ENCODE results near the gene PCDHGA1.

PCDHGA1 gene

GRCh38 chr5:141518618-141519015 lies 188.3 kb downstream of the PCDHGA1 start:
- H2BK120ac ChIP-seq (ENCODE audit: low read depth, low read length): no peak overlapping the region
- no peaks in the 10 kb centered on the region for H3K79me1 ChIP-seq (ENCODE audit: low read depth, low read length)
- H2AK5ac ChIP-seq (ENCODE audit: low read depth, low read length): no peak overlapping the region
- no peak overlapping the region for H2BK12ac ChIP-seq (ENCODE audit: low read length)
- no peak overlapping the region for H3K4me2 ChIP-seq (ENCODE audit: insufficient read depth, low read length, poor library complexity, severe bottlenecking)
- H3K4ac ChIP-seq (ENCODE audit: low read length): no peak overlapping the region
- H3K9me3 ChIP-seq (replicated peaks in 1 of 2; ENCODE audit: control insufficient read depth in 2 of 2, insufficient read depth in 1 of 2, low read depth in 1 of 2, low read length in 2 of 2): peaks cover 0 to 30% of the 10 kb centered on the region in 2 donors
- no peak overlapping the region for H4K8ac ChIP-seq (ENCODE audit: low read depth, low read length)
- no peak overlapping the region for H3K27ac ChIP-seq (replicated peaks; ENCODE audit: low read length)
- peaks cover 31 to 40% of the 10 kb centered on the region in 2 donors for H3K4me1 ChIP-seq (ENCODE audit: control insufficient read depth in 2 of 2, insufficient read depth in 1 of 2, low read depth in 1 of 2, low read length in 2 of 2)
- peak overlapping the region; percentile 5 for H3K18ac ChIP-seq (ENCODE audit: low read length)
- no peak overlapping the region for H4K91ac ChIP-seq (ENCODE audit: low read depth, low read length, poor library complexity)
- no peak overlapping the region for H2BK5ac ChIP-seq (ENCODE audit: low read length)
- H2BK15ac ChIP-seq (ENCODE audit: low read length): no peak overlapping the region
- H3K36me3 ChIP-seq (replicated peaks in 1 of 2; ENCODE audit: control insufficient read depth in 2 of 2, insufficient read depth in 2 of 2, low read length in 2 of 2): peaks cover 13 to 78% of the 10 kb centered on the region in 2 donors
- H3K27me3 ChIP-seq (ENCODE audit: control insufficient read depth in 3 of 3, insufficient read depth in 3 of 3, low read depth in 1 of 3, low read length in 3 of 3): no peaks in the 10 kb centered on the region
- H3K14ac ChIP-seq (ENCODE audit: low read length): no peak overlapping the region
- H3K4me3 ChIP-seq (ENCODE audit: low read length in 2 of 2): no peak overlapping the region
- no peak overlapping the region for H3K9ac ChIP-seq (ENCODE audit: low read depth, low read length, poor library complexity)
- DNase-seq (ENCODE audit: low spot score): no peak
- H3K23ac ChIP-seq (ENCODE audit: low read depth, low read length, poor library complexity): no peak overlapping the region
- WGBS, 2 donors (ENCODE audit: extremely low coverage in 2 of 2, insufficient read length in 2 of 2, insufficient replicate concordance in 1 of 2): no CpG with 5 or more reads among the region's 1 CpG
- no peak overlapping the region for H2AFZ ChIP-seq (ENCODE audit: low read length)

- H3K14ac ChIP-seq (ENCODE audit: low read length): no peak overlapping the region
- H3K36me3 ChIP-seq (replicated peaks in 1 of 2; ENCODE audit: control insufficient read depth in 2 of 2, insufficient read depth in 2 of 2, low read length in 2 of 2): peaks cover 13 to 84% of the 10 kb centered on the region in 2 donors
- H2AFZ ChIP-seq (ENCODE audit: low read length): no peak overlapping the region
- peak overlapping the region; percentile 78 for H3K18ac ChIP-seq (ENCODE audit: low read length)
- WGBS, 2 donors (ENCODE audit: extremely low coverage in 2 of 2, insufficient read length in 2 of 2, insufficient replicate concordance in 1 of 2): no CpG with 5 or more reads among the region's 3 CpGs
- peaks cover 0 to 36% of the 10 kb centered on the region in 2 donors for H3K9me3 ChIP-seq (replicated peaks in 1 of 2; ENCODE audit: control insufficient read depth in 2 of 2, insufficient read depth in 1 of 2, low read depth in 1 of 2, low read length in 2 of 2)
- H2BK120ac ChIP-seq (ENCODE audit: low read depth, low read length): peak overlapping the region; percentile 29
- no peaks in the 10 kb centered on the region for H3K79me1 ChIP-seq (ENCODE audit: low read depth, low read length)
- H4K8ac ChIP-seq (ENCODE audit: low read depth, low read length): no peak overlapping the region
- DNase-seq (ENCODE audit: low spot score): no peak
- H3K4me1 ChIP-seq (ENCODE audit: control insufficient read depth in 2 of 2, insufficient read depth in 1 of 2, low read depth in 1 of 2, low read length in 2 of 2): peaks cover 33 to 41% of the 10 kb centered on the region in 2 donors
- H2AK5ac ChIP-seq (ENCODE audit: low read depth, low read length): no peak overlapping the region
- no peak overlapping the region for H3K4me2 ChIP-seq (ENCODE audit: insufficient read depth, low read length, poor library complexity, severe bottlenecking)
- no peak overlapping the region for H3K4ac ChIP-seq (ENCODE audit: low read length)
- H3K9ac ChIP-seq (ENCODE audit: low read depth, low read length, poor library complexity): no peak overlapping the region
- H2BK12ac ChIP-seq (ENCODE audit: low read length): no peak overlapping the region
- no peaks in the 10 kb centered on the region for H3K27me3 ChIP-seq (ENCODE audit: control insufficient read depth in 3 of 3, insufficient read depth in 3 of 3, low read depth in 1 of 3, low read length in 3 of 3)
- peak overlapping the region; percentile 98 for H3K27ac ChIP-seq (replicated peaks; ENCODE audit: low read length)
- peak overlapping the region; percentile 19 for H2BK5ac ChIP-seq (ENCODE audit: low read length)
- no peak overlapping the region for H2BK15ac ChIP-seq (ENCODE audit: low read length)
- no peak overlapping the region for H3K4me3 ChIP-seq (ENCODE audit: low read length in 2 of 2)
- H3K23ac ChIP-seq (ENCODE audit: low read depth, low read length, poor library complexity): no peak overlapping the region
- H4K91ac ChIP-seq (ENCODE audit: low read depth, low read length, poor library complexity): no peak overlapping the region
These were observed 189.6 kb downstream of the PCDHGA1 start for GRCh38 chr5:141519605-141520565.

GRCh38 chr5:141521244-141521781 lies 191.0 kb downstream of the PCDHGA1 start:
- DNase-seq (ENCODE audit: low spot score): peak; percentile 83
- H2AK5ac ChIP-seq (ENCODE audit: low read depth, low read length): no peak overlapping the region
- peak overlapping the region; percentile 98 for H3K27ac ChIP-seq (replicated peaks; ENCODE audit: low read length)
- no peaks in the 10 kb centered on the region for H3K27me3 ChIP-seq (ENCODE audit: control insufficient read depth in 3 of 3, insufficient read depth in 3 of 3, low read depth in 1 of 3, low read length in 3 of 3)
- no peak overlapping the region for H3K4me3 ChIP-seq (ENCODE audit: low read length in 2 of 2)
- H2AFZ ChIP-seq (ENCODE audit: low read length): peak overlapping the region; percentile 17
- H3K79me1 ChIP-seq (ENCODE audit: low read depth, low read length): no peaks in the 10 kb centered on the region
- H3K4ac ChIP-seq (ENCODE audit: low read length): no peak overlapping the region
- H3K36me3 ChIP-seq (replicated peaks in 1 of 2; ENCODE audit: control insufficient read depth in 2 of 2, insufficient read depth in 2 of 2, low read length in 2 of 2): peaks cover 12 to 83% of the 10 kb centered on the region in 2 donors
- H2BK12ac ChIP-seq (ENCODE audit: low read length): no peak overlapping the region
- no CpG with 5 or more reads among the region's 2 CpGs for WGBS, 2 donors (ENCODE audit: extremely low coverage in 2 of 2, insufficient read length in 2 of 2, insufficient replicate concordance in 1 of 2)
- H2BK120ac ChIP-seq (ENCODE audit: low read depth, low read length): no peak overlapping the region
- no peak overlapping the region for H4K91ac ChIP-seq (ENCODE audit: low read depth, low read length, poor library complexity)
- H4K8ac ChIP-seq (ENCODE audit: low read depth, low read length): no peak overlapping the region
- no peak overlapping the region for H3K18ac ChIP-seq (ENCODE audit: low read length)
- peaks cover 0 to 36% of the 10 kb centered on the region in 2 donors for H3K9me3 ChIP-seq (replicated peaks in 1 of 2; ENCODE audit: control insufficient read depth in 2 of 2, insufficient read depth in 1 of 2, low read depth in 1 of 2, low read length in 2 of 2)
- no peak overlapping the region for H2BK5ac ChIP-seq (ENCODE audit: low read length)
- H2BK15ac ChIP-seq (ENCODE audit: low read length): no peak overlapping the region
- no peak overlapping the region for H3K4me2 ChIP-seq (ENCODE audit: insufficient read depth, low read length, poor library complexity, severe bottlenecking)
- H3K9ac ChIP-seq (ENCODE audit: low read depth, low read length, poor library complexity): no peak overlapping the region
- no peak overlapping the region for H3K23ac ChIP-seq (ENCODE audit: low read depth, low read length, poor library complexity)
- H3K14ac ChIP-seq (ENCODE audit: low read length): no peak overlapping the region
- peaks cover 29 to 39% of the 10 kb centered on the region in 2 donors for H3K4me1 ChIP-seq (ENCODE audit: control insufficient read depth in 2 of 2, insufficient read depth in 1 of 2, low read depth in 1 of 2, low read length in 2 of 2)

GRCh38 chr5:141522301-141522700 lies 192.0 kb downstream of the PCDHGA1 start:
- Histone ChIP-seq H3K9me3 (replicated peaks in 1 of 2; ENCODE audit: control insufficient read depth in 2 of 2, insufficient read depth in 1 of 2, low read depth in 1 of 2, low read length in 2 of 2) (peaks cover 0 to 36% of the 10 kb centered on the region in 2 donors), H3K4me1 (ENCODE audit: control insufficient read depth in 2 of 2, insufficient read depth in 1 of 2, low read depth in 1 of 2, low read length in 2 of 2) (peaks cover 29 to 34% of the 10 kb centered on the region in 2 donors), H2AFZ (ENCODE audit: low read length) (no peak overlapping the region), H2AK5ac (ENCODE audit: low read depth, low read length) (no peak overlapping the region), H3K79me1 (ENCODE audit: low read depth, low read length) (no peaks in the 10 kb centered on the region), H3K4me3 (ENCODE audit: low read length in 2 of 2) (no peak overlapping the region), H3K4me2 (ENCODE audit: insufficient read depth, low read length, poor library complexity, severe bottlenecking) (no peak overlapping the region), H3K23ac (ENCODE audit: low read depth, low read length, poor library complexity) (no peak overlapping the region), H3K14ac (ENCODE audit: low read length) (no peak overlapping the region), H2BK5ac (ENCODE audit: low read length) (no peak overlapping the region), H2BK120ac (ENCODE audit: low read depth, low read length) (no peak overlapping the region), H3K9ac (ENCODE audit: low read depth, low read length, poor library complexity) (no peak overlapping the region), H3K27ac (replicated peaks; ENCODE audit: low read length) (peak overlapping the region; percentile 98), H3K36me3 (replicated peaks in 1 of 2; ENCODE audit: control insufficient read depth in 2 of 2, insufficient read depth in 2 of 2, low read length in 2 of 2) (peaks cover 12 to 83% of the 10 kb centered on the region in 2 donors), H4K91ac (ENCODE audit: low read depth, low read length, poor library complexity) (no peak overlapping the region), H3K27me3 (ENCODE audit: control insufficient read depth in 3 of 3, insufficient read depth in 3 of 3, low read depth in 1 of 3, low read length in 3 of 3) (no peaks in the 10 kb centered on the region), H2BK15ac (ENCODE audit: low read length) (no peak overlapping the region), H3K18ac (ENCODE audit: low read length) (no peak overlapping the region), H2BK12ac (ENCODE audit: low read length) (no peak overlapping the region), H4K8ac (ENCODE audit: low read depth, low read length) (no peak overlapping the region), H3K4ac (ENCODE audit: low read length) (no peak overlapping the region)
- WGBS, 2 donors (ENCODE audit: extremely low coverage in 2 of 2, insufficient read length in 2 of 2, insufficient replicate concordance in 1 of 2): no CpG with 5 or more reads among the region's 2 CpGs
- no peak for DNase-seq (ENCODE audit: low spot score)

All from neuronal stem cell (in vitro differentiated cells).